ENCODE data around the gene KCNE1. TPM values are rescaled to one million over a fixed set of nuclear protein-coding genes. Genes with fewer than 3 reads are reported as not detected.
"Not testable (repeated sequence)": the region's sequence is repeated elsewhere in the genome, so short reads cannot be mapped to it uniquely, and the experiment has no call there.

KCNE1 gene
- total RNA-seq, 2 donors from 2014 or later: 1.0 TPM; not detected in 1

- ATAC-seq (no peak), DNase-seq (no peak)
- Histone ChIP-seq H3K27ac (no peak overlapping the region), H3K27me3 (no peaks in the 10 kb centered on the region), H3K9me3 (no peaks in the 10 kb centered on the region), H3K4me3 (no peak overlapping the region), H3K36me3 (replicated peaks in 1 of 2; ENCODE audit: insufficient read depth in 1 of 2, low read depth in 2 of 2) (no peaks in the 10 kb centered on the region), H3K4me1 (no peaks in the 10 kb centered on the region)
- intact Hi-C loops (cut with DNase I): no loop called here
- 81 to 89% methylated on average over 5 of the region's 5 CpGs for WGBS, 2 donors
- TF ChIP-seq, protein P1, sequence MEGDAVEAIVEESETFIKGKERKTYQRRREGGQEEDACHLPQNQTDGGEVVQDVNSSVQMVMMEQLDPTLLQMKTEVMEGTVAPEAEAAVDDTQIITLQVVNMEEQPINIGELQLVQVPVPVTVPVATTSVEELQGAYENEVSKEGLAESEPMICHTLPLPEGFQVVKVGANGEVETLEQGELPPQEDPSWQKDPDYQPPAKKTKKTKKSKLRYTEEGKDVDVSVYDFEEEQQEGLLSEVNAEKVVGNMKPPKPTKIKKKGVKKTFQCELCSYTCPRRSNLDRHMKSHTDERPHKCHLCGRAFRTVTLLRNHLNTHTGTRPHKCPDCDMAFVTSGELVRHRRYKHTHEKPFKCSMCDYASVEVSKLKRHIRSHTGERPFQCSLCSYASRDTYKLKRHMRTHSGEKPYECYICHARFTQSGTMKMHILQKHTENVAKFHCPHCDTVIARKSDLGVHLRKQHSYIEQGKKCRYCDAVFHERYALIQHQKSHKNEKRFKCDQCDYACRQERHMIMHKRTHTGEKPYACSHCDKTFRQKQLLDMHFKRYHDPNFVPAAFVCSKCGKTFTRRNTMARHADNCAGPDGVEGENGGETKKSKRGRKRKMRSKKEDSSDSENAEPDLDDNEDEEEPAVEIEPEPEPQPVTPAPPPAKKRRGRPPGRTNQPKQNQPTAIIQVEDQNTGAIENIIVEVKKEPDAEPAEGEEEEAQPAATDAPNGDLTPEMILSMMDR (IDR thresholded peaks at IDR 0.05): no peak
- TF ChIP-seq POLR2A (IDR thresholded peaks at IDR 0.05): no peak
Measured at GRCh38 chr21:34558166-34558565, 46.2 kb upstream of the KCNE1 start.

- Histone ChIP-seq H3K4me1 (peaks cover 8% of the 10 kb centered on the region), H3K27me3 (no peaks in the 10 kb centered on the region), H3K9me3 (no peaks in the 10 kb centered on the region), H3K36me3 (replicated peaks in 1 of 2; ENCODE audit: insufficient read depth in 1 of 2, low read depth in 2 of 2) (no peaks in the 10 kb centered on the region), H3K4me3 (no peak overlapping the region), H3K27ac (no peak overlapping the region)
- no peak for TF ChIP-seq POLR2A (IDR thresholded peaks at IDR 0.05)
- TF ChIP-seq, protein P1 (IDR thresholded peaks at IDR 0.05): no peak
- 83 to 93% methylated on average over 5 of the region's 5 CpGs for WGBS, 2 donors
- intact Hi-C loops (cut with DNase I): no loop called here
- no peak for ATAC-seq
- DNase-seq: no peak
Measured at GRCh38 chr21:34557261-34557660, 45.3 kb upstream of the KCNE1 start.

GRCh38 chr21:34554670-34555069 is 42.7 kb upstream of the KCNE1 start:
- WGBS, 2 donors: 88 to 97% methylated on average over 2 of the region's 2 CpGs
- intact Hi-C loops (cut with DNase I); H3K27ac ChIP-seq: not testable (repeated sequence)

GRCh38 chr21:34554227-34554626 is 42.2 kb upstream of the KCNE1 start:
- 99 to 100% methylated on average over 4 of the region's 4 CpGs for WGBS, 2 donors
- Histone ChIP-seq H3K4me3 (no peak overlapping the region), H3K4me1 (peaks cover 14% of the 10 kb centered on the region), H3K36me3 (replicated peaks in 1 of 2; ENCODE audit: insufficient read depth in 1 of 2, low read depth in 2 of 2) (no peaks in the 10 kb centered on the region), H3K27me3 (no peaks in the 10 kb centered on the region), H3K27ac (no peak overlapping the region), H3K9me3 (no peaks in the 10 kb centered on the region)
- intact Hi-C loops (cut with DNase I): no loop called here
- ATAC-seq (no peak), DNase-seq (no peak)
- no peak for TF ChIP-seq POLR2A (IDR thresholded peaks at IDR 0.05)

More at GRCh38 chr21:34554670-34555069, 42.7 kb upstream of the KCNE1 start:
- H3K4me1 ChIP-seq: peaks cover 14% of the 10 kb centered on the region
- not testable (repeated sequence) for DNase-seq; H3K9me3 ChIP-seq; ATAC-seq; H3K4me3 ChIP-seq; H3K27me3 ChIP-seq; H3K36me3 ChIP-seq (replicated peaks in 1 of 2; ENCODE audit: insufficient read depth in 1 of 2, low read depth in 2 of 2)

- WGBS, 2 donors: 60 to 79% methylated on average over 9 of the region's 9 CpGs
- Histone ChIP-seq H3K27me3 (no peaks in the 10 kb centered on the region), H3K4me3 (no peak overlapping the region), H3K36me3 (replicated peaks in 1 of 2; ENCODE audit: insufficient read depth in 1 of 2, low read depth in 2 of 2) (no peaks in the 10 kb centered on the region), H3K9me3 (no peaks in the 10 kb centered on the region), H3K4me1 (peaks cover 14% of the 10 kb centered on the region), H3K27ac (peak overlapping the region in 3 of 4 donors; percentile 24 to 56 (median 52))
- intact Hi-C loops (cut with DNase I): no loop called here
- TF ChIP-seq, protein P1 (IDR thresholded peaks at IDR 0.05): no peak
- no peak for TF ChIP-seq POLR2A (IDR thresholded peaks at IDR 0.05)
- DNase-seq (no peak), ATAC-seq (peak; percentile 63)
Measured at GRCh38 chr21:34553151-34553952, 41.3 kb upstream of the KCNE1 start.
